Suppressor macrophage (primary cell): Measurements from ENCODE around the gene ACAA1.
"Not testable (repeated sequence)": the region's sequence is repeated elsewhere in the genome, so short reads cannot be mapped to it uniquely, and the experiment has no call there.

Experiments
- DNase-seq, 4 experiments: peaks; one replicate each; pipeline ENCODE4 v3.0.0-alpha.2; 2020 to 2022
- total RNA-seq, 17 experiments: gene quantifications; one replicate each; lab custom pipeline; 2026; ENCODE audit warnings: mixed read lengths in 6 of 17, inconsistent platforms in 3 of 17; lab: John Stamatoyannopoulos, UW

The ACAA1 gene, protein sequence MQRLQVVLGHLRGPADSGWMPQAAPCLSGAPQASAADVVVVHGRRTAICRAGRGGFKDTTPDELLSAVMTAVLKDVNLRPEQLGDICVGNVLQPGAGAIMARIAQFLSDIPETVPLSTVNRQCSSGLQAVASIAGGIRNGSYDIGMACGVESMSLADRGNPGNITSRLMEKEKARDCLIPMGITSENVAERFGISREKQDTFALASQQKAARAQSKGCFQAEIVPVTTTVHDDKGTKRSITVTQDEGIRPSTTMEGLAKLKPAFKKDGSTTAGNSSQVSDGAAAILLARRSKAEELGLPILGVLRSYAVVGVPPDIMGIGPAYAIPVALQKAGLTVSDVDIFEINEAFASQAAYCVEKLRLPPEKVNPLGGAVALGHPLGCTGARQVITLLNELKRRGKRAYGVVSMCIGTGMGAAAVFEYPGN
- 40.9 to 90.4 (median 61.1) reads per million in 17 experiments for total RNA-seq

DNA sequence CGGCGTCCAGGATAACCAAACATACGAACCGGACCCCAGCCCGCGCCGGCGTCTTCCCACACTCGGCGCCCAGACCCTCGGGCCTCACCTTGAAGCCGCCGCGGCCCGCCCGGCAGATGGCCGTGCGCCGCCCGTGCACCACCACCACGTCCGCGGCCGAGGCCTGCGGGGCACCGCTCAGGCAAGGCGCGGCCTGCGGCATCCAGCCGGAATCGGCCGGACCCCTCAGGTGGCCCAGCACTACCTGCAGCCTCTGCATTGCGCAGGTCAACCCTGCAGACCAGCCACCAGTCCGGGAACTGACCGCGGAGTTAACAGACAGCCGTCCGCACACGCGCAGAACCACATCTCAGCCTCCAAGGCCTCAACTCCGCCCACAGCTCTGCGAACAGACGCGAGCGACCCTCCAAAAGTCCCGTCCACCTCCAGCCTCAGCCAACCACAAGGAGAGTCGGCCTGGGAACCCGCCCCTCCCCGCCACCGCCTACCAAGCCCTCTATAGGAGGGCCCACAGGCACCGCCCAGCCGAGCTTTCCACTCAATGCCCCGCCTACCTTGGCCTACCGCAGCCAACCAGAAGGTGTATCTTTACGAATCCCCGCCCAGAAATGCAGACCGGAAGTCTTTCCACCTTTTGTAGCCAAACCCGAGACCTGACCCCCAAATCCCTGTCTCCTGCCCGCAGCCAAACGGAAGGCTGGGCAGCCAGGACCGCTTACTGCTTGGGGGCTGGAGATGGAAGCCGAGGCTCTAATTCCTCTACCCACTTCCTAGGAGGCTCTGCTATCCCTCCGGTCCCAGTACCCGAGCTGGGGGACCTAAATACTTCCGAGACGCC lies at the start of gene ACAA1:
TSS of gene ACAA1 (minus strand) at position 351 of the 838 bp plus-strand sequence. CDS start at position 259, 92 bp downstream.
- peak; percentile 98 to 99 (median 99) for DNase-seq

DNA sequence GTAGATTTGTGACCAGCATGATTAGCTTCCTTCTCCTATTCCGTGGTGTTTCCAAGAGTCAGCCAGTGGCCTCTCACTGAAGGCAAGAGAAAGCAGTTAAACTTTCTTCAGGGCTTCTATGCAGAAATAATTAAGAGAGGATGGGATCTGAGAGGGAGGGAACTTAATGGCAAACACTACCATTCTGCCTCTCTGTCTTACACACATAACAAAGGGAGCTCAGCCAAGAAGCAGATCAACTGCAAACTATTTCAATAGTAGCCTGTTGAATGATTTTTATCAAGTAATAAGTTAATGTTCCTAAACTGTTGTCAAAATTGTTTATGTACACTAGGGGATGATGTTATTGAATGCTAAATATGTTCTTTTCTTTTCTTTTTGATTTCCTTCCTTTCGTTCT lies 40.3 kb upstream of the ACAA1 start:
- peak in 1 of 4 experiments; percentile 6 for DNase-seq

DNA sequence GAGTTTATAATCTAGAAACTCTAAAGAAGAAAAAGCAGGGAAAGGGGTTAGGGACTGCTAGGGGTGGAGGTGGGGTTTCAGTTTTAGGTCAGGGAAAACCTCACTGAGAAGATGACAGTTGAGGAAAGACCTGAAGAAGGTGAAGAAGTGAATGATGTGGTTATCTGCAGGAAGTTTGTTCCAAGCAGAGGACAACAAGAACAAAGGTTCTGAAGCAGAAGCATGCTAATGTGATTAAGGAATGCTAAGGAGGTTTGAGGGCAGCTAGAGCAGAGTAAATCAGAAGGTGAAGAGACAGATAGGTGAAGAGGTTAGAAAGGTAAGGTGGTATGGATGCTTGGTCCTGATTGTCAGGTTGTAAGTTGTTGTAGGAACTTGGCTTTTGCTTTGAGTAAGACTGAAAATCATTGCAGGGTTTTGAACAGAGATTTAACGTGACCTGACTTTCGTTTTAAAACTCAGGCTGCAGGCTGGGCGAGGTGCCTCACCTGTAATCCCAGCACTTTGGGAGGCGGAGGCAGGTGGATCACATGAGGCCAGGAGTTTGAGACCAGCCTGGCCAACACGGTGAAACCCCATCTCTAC lies 37.0 kb upstream of the ACAA1 start:
- no peak for DNase-seq

DNA sequence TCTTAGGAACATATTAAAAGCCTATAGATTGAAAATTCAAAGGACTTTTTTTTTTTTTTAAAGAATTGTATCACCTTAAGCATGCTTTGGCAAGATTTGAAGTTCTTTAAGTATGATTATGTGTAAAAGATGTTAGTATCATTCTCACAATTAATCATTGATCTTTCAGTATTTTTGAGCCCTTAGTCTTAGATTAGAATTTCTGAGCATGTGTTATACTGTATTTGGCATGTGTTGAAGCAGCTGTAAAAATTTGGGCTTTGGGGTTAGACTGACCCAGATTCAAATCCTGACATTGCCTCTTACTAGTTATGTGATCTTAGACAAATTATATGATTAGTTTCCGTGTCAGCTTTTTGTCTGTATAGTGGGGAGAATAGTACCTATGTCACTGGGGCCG lies 34.7 kb upstream of the ACAA1 start:
- DNase-seq, result no peak

DNA sequence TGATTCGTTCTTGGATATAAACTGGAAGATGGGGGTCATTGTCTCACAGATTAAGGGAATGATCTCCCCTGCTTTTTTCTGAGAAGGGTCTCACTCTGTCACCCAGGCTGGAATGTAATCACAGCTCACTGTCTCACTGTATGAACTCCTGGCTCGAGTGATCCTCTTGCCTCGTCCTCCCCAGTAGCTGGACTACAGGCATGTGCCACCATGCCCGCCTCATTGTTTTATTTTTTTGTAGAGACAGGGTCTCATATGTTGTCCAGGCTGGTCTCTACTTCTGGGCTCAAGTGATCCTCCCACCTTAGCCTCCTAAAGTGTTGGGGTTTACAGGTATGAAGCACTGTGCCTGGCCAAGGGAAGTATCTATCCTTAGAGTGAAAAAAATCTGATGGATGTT lies 33.8 kb upstream of the ACAA1 start:
- DNase-seq, result no peak

DNA sequence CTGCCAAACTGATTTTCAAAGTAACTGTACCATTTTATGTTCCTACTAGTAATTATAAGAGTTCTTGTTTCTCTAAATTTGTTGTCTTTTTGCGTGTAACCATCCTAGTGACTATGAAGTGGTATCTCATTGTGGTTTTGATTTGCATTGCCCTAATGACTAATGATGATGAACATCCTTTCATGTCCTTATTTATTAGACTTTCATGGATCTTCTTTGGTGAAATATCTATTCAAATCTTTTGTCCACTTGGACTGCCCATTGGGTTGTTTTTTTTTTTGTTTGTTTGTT lies 32.0 kb upstream of the ACAA1 start:
- DNase-seq, result no peak

DNA sequence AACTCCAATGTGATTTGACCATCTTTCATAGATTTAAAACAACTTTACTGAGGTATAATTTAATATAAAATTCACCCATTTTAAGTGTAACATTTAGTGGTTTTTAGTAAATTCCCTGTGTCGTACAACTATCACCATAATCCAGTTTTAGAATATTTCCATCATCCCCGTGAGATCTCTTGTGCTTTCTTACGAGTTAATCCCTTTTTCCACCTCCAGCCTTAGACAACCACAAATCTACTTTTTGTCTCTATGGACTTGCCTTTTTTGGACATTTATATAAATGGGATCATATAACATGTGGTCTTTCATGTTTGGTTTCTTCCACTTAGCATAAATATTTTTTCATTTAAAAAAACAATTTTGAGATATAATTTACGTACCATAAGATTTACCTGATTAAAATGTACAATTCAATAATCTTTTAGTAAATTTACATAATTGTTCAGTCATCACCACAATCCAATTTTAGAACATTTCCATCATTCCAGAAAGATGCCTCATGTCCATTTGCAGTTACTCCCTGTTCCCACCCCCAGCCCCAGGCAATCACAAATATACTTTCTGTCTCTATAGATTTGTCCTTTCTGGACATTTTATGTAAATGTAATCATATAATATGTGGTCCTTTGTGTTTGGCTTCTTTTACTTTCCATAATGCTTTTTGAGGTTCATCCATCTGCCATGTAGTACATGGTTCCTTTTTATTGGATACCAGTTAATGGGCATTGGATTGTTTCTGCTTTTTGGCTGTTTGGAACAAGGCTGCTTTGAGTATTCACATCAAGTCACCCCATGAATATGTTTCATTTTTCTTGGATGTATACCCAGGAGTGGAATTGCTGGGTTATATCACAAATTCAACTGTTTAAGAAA lies 31.5 kb upstream of the ACAA1 start:
- DNase-seq, result peak in 1 of 4 experiments; percentile 24

DNA sequence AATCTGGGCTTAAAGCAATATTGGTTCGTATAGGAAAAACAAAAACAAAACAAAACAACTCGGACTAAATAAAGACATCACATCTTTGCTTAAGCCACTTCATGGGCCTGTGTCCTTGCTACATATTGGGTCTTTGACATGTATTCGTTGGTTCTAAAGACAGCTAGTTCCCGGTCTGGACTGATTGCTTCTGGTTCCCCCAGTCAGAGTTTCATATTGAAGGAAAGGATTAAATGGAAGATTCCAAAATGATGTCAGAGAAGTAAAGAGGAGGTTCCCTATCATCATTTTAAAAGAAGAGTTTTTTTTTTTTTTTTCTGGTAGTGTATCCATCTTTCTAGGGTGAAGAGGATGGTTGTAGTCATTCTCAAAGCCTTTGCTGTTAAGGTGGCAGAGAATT lies 30.7 kb upstream of the ACAA1 start:
- no peak for DNase-seq

DNA sequence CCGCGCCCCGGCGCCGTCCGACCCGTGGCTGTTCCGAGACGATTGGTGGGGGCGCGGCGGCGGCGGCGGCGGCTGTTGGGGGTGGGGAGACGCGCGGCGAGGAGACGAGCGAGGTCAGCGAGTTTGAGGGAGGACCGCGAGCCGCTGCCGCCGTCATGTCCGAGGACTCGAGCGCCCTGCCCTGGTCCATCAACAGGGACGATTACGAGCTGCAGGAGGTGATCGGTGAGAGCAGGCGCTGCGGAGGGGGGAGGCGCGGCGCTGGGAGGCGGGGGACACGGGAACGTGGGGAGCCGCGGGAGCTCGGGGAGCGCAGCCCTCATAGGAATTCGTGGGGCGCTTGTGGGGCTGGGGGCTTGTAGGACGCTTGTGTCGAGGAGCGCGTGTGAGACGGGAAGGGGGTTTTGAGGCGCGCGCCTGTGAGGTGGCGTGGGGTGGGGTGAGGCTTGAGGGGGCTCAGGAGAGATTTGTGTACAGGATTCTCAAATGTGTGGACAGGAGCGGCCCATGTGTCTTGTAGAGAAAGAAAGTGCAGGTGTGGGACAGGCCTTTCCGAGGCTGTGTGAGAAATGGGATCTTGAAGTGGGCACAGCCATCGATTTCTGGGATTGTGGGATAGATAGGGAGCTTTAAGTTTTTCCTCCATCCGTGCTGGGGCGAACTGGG lies 28.9 kb upstream of the ACAA1 start:
- DNase-seq, result no peak

DNA sequence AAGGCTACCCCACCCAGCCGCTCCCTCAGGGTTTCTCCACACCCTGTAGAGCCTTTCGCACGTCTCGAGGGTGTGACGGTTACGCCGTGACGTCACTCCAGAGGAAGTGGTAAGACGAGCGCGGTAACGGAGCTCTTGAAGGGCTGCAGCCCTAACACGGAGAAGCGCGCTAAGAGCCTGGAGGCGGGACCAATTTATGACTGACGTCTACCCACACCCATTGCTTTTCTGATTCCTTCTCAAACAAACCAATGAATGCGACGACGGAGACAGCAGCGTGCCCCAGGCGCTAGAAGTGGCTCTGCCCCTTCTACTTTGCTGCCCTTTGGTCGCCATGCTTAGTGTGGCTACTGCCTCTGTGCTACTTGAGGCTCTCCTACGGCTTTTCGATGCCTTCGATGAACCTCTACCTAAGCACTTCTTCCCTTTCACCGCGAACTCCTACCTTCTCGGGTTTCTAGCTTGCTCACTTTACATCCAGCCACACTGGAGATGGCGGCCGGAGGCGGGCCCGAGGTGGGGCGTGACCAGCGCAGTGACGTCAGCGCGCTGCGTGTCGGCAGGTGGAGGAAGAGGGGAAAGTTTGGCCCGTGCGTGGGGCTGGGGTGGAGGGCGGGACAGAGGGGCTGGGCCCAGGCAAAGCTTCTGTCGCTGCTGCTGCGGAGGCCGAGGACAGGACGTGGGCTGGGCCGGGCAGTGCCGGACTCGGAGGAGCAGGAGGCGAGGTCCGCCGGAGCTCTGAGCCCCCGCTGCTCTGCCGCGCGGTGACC lies 28.2 kb upstream of the ACAA1 start, which contains the start of gene OXSR1:
TSS of gene OXSR1 (plus strand) at position 586 of the 770 bp plus-strand sequence. CDS start 340 bp downstream, outside the sequence.
- DNase-seq, result peak; percentile 99 to 100 (median 100)

DNA sequence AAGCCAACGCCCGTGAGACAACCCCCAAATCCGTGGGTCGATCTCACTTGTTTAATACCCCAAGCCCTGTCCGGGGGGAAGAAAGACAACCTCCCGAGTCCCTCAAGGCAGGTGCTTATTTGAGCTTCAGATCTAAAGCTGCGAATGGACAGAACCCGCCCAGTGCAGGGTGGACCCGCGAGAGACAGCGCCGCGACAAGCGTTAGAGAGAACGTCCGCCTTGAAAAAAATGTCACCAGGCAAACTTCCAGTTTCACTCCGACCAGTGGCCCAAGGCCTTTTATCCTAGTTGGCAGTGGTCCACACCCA lies 27.7 kb upstream of the ACAA1 start:
- no peak for DNase-seq

DNA sequence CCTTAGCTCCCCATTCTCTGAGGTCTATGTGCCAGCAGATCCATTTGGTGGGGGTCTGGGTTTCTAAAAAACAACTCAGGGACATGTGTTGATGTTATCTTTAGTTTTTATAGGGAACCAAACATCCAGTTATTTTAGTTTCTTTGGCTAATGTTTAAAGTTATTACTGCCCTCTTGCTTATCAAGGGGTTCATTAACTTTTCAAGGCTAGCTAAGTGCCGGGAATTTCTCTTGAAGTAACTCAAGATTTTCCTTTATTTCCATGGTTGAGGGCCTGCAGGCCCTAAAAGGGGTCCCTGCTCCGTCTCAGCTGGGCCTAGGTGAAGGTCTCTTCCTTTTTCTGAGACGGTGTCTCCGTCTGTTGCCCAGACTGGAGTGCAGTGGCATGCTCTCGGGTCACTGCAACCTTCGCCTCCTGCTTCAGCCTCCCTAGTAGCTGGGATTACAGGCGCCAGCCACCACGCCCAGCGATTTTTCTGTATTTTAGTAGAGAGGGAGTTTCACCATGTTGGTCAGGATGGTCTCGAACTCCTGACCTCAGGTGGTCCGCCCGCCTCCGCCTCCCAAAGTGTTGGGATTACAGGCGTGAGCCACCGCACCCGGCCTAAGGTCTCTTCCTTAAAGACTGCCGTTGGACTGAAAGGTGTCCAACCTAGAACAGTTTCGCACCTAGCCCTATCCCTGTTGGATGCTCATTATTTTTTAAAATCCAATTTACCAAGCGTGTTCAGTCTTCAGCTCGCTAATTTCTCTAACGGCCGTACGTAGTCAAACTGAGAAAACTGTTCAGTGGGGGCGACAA lies 27.1 kb upstream of the ACAA1 start:
- DNase-seq, result no peak

DNA sequence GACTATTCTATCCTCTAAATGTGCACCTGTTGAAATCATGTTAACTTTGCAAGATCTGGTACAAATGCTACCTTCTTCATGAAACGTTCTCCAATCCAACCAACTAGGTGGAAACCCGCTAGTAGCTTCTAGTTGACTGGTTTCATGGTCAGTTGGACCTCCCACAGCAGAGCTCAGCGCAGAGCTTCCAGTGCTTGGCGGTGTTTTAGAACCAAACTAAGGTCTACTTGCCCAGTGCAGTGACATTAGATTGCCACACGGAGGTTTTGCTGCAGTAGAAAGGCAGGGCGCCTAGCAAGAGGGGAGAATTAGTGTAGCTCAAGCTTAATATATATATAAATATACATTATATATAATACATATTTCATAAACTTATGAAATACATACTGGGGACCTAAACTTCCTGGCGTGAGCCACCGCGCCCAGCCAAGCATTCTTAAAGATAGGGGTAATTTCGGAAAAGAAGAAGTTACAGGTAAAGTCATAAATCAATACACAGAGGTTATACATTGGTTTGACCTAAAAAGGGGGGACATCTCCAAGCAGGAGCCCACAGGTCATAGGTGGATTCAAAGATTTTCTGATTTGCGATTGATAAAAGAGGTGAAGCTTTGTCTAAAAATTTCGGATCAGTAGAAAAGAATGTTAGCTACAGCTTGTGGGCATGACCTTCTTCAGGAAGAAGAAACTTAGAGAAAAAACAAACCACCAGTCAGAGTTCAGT lies 26.4 kb upstream of the ACAA1 start:
- DNase-seq, result peak; percentile 13 to 45 (median 32)

DNA sequence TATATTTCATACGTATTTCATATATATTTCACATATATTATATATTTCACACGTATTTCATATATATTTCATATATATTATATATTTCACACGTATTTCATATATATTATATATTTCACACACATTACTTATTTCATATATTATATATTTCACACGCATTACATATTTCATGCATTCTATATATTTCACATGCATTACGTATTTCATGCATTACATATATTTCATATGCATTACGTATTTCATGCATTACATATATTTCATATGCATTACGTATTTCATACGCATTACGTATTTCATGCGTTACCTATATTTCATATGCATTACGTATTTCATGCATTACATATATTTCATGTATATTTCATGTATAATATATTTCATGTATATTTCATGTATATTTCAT lies 23.8 kb upstream of the ACAA1 start:
- DNase-seq, result not testable (repeated sequence)

DNA sequence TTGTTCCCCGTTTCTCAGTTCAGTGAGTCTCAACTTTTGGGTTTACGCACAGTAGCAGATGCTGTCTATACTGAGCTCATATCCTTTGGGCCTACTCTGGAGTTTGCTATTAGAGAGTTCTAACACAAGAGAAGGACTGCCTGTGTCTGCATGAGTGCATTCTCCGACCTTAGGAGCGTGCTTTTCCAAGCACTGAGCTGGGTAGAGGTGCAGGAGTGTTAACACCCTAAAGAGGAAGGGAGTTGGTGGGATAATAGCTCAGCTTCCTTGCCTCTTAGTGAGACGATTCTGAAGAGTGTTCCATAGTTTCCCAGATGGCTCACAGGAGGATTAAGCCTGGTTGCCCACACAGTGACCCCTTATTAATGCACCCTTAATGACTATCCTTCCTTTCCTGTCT lies 21.5 kb upstream of the ACAA1 start:
- DNase-seq, result peak in 1 of 4 experiments; percentile 28

DNA sequence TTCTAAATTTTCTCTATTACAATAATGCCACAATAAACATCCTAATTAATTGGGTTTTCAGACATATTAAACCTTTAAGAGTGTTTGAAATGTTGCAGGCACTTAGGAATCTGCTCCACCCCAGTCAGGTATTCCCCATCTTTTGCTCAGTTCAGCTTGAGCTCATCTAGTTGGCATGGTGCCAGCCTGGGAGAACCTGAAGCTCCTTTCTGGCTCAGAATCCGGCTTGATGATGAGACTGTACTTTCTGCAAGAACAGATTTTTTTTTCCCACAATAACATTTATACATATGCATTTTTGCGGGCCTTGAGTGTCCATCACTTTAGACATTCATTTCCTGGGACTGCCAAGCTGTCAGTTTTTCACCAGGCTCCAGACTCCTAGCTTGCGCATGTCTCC lies 20.7 kb upstream of the ACAA1 start:
- DNase-seq, result no peak

DNA sequence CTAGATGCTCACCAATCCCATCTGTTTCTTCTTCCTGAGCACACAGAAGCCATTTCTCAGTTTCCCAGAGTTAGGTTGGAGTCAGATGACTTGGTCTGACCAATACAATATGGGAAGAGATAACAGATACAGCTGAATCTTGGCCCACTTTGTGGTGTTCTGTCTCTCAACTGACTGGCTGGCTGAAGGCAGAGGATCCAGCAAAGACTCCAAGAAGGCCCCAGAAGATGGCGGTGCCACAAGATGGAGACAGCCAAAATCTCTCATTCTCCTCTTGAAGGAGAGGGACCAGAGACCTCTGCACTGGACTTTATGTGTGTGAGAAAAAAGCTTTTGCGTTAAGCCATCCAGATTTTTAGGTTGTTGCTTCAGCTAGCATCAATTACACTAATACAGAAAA lies 20.2 kb upstream of the ACAA1 start:
- no peak for DNase-seq

DNA sequence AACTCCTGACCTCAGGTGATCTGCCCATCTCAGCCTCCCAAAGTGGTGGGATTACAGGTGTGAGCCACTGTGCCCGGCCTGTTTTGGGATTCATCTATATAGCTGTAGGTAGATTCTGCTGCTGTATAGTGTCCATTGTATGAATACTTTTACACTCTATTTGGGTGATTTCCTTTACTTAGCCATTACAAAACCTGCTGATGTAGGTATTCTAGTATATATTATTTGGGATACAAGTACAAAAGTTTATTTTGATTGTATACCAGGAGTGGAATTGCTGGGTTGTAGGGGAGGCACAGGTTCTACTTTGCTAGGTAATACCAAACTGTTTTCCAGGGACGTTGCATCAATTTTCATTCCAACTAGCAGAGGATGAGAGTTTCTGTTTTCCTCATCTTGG lies 18.9 kb upstream of the ACAA1 start:
- DNase-seq, result no peak

DNA sequence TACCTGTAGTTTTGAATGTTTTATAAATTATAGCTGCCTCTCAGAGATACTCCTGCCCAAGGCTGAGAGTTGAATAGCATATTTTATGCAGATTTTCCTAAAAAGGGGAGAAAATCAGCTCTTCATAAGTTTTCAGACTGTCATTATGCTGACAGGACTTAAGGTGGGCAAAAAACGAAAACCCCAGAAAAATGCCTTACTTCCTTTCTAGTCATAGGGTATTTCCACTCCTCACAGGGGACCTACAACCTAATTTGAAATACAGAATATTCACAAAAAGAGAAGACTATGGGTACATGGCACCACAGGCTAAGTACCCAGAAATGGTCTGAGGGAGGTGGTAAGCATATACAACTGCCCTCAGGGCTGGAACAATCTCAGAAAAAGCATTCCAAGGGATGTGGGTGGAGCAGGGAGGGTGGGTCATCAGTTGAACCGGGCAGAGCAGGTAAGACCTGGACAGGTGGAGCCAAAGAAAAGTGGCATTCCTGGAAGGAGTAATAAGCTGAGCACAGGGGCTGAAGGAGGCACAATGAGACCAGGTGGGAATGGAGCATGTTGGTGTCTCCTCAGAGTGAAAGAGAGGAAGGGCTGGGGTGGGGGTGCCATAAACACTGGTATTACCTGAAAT lies 17.8 kb upstream of the ACAA1 start:
- no peak for DNase-seq
